ENCODE measurements around the gene PTPN18.

Gene PTPN18

GRCh38 chr2:130344578-130344977 lies 11.3 kb upstream of the PTPN18 start:
- Histone ChIP-seq H3K9me3 (ENCODE audit: control insufficient read depth, low read length) (no peaks in the 10 kb centered on the region), H3K27ac (no peak overlapping the region), H3K4me1 (peaks cover 11% of the 10 kb centered on the region), H3K4me3 (ENCODE audit: low read depth, low read length) (no peak overlapping the region), H3K4me2 (ENCODE audit: low read length) (no peak overlapping the region), H3K79me2 (peaks cover 8% of the 10 kb centered on the region), H3K9ac (no peak overlapping the region), H2AFZ (no peak overlapping the region), H3K27me3 (ENCODE audit: control insufficient read depth, insufficient read depth, low read length) (no peaks in the 10 kb centered on the region), H3K36me3 (ENCODE audit: control insufficient read depth, insufficient read depth, low read length) (no peaks in the 10 kb centered on the region)
- TF ChIP-seq, protein P1, sequence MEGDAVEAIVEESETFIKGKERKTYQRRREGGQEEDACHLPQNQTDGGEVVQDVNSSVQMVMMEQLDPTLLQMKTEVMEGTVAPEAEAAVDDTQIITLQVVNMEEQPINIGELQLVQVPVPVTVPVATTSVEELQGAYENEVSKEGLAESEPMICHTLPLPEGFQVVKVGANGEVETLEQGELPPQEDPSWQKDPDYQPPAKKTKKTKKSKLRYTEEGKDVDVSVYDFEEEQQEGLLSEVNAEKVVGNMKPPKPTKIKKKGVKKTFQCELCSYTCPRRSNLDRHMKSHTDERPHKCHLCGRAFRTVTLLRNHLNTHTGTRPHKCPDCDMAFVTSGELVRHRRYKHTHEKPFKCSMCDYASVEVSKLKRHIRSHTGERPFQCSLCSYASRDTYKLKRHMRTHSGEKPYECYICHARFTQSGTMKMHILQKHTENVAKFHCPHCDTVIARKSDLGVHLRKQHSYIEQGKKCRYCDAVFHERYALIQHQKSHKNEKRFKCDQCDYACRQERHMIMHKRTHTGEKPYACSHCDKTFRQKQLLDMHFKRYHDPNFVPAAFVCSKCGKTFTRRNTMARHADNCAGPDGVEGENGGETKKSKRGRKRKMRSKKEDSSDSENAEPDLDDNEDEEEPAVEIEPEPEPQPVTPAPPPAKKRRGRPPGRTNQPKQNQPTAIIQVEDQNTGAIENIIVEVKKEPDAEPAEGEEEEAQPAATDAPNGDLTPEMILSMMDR (IDR thresholded peaks at IDR 0.05): no peak

DNA sequence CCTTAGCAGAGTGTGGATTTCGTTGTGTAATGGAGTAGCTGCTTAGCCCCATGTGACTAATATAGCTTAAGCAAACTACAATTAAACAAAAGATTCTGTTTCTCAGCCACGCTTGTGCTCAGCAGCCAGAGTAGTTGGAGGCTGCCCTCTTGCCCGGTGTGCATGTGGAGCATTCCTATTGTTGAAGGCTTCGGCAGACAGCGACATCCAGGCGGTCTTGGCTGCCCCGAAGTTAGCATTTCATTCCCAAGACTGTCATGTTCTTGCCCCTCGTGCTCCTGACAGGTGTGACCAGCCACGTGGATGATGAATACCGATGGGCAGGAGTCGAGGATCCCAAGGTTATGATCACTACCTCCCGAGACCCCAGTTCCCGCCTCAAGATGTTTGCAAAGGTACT lies 10.8 kb upstream of the PTPN18 start:
- peaks cover 11% of the 10 kb centered on the region for H3K4me1 ChIP-seq

DNA sequence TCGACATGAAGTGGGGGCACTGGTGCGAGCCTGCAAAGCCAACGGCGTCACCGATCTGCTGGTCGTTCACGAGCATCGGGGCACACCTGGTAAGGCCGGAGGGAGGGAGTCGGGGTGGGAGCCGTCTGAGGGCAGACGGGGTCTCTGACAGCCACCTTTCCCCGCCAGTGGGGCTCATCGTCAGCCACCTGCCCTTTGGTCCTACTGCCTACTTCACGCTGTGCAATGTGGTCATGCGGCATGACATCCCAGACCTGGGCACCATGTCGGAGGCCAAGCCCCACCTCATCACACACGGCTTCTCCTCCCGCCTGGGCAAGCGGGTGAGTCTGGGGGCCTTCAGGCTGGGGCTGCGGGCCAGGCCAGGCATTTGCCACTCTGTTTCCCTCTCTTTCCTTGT lies 10.2 kb upstream of the PTPN18 start:
- H3K79me2 ChIP-seq: peaks cover 8% of the 10 kb centered on the region
- TF ChIP-seq, protein P1 (IDR thresholded peaks at IDR 0.05): no peak
- no peak overlapping the region for H3K27ac ChIP-seq
- no peaks in the 10 kb centered on the region for H3K9me3 ChIP-seq (ENCODE audit: control insufficient read depth, low read length)
- H2AFZ ChIP-seq: no peak overlapping the region
- no peaks in the 10 kb centered on the region for H3K27me3 ChIP-seq (ENCODE audit: control insufficient read depth, insufficient read depth, low read length)
- no peak overlapping the region for H3K4me2 ChIP-seq (ENCODE audit: low read length)
- peaks cover 11% of the 10 kb centered on the region for H3K4me1 ChIP-seq
- H3K9ac ChIP-seq: no peak overlapping the region
- no peaks in the 10 kb centered on the region for H3K36me3 ChIP-seq (ENCODE audit: control insufficient read depth, insufficient read depth, low read length)
- no peak overlapping the region for H3K4me3 ChIP-seq (ENCODE audit: low read depth, low read length)

More for the DNA sequence above, 10.8 kb upstream of the PTPN18 start:
- Histone ChIP-seq H3K27me3 (ENCODE audit: control insufficient read depth, insufficient read depth, low read length) (no peaks in the 10 kb centered on the region), H2AFZ (no peak overlapping the region), H3K4me2 (ENCODE audit: low read length) (no peak overlapping the region), H3K9ac (no peak overlapping the region), H3K4me3 (ENCODE audit: low read depth, low read length) (no peak overlapping the region), H3K27ac (no peak overlapping the region), H3K9me3 (ENCODE audit: control insufficient read depth, low read length) (no peaks in the 10 kb centered on the region), H3K36me3 (ENCODE audit: control insufficient read depth, insufficient read depth, low read length) (no peaks in the 10 kb centered on the region), H3K79me2 (peaks cover 8% of the 10 kb centered on the region)
- TF ChIP-seq, protein P1 (IDR thresholded peaks at IDR 0.05): no peak

DNA sequence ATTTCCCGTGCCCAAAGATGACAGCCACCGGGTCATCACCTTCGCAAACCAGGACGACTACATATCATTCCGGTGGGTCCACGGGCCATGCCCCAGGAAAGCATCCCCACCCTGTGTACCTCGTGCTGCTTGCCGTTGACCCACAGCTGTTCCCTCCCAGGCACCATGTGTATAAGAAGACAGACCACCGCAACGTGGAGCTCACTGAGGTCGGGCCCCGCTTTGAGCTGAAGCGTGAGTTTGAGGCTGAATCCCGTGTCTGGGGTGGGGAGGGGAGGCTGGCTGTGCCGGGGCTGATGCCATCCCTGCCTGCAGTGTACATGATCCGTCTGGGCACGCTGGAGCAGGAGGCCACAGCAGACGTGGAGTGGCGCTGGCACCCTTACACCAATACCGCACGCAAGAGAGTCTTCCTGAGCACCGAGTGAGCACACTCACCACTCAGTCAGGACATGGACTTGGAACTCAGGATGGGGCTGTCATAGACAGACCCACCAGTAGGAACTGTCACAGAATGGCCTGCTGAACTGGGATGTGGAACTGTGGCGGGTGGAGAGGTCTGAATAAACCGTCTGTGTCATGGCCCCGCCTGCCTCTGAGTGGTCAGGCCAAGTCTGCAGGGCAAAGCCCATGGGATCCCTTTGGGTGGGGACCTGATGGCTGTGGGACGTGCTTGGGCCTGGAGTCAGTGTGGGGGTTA lies 9.7 kb upstream of the PTPN18 start:
- Histone ChIP-seq H3K4me1 (peaks cover 8% of the 10 kb centered on the region), H2AFZ (no peak overlapping the region), H3K9me3 (ENCODE audit: control insufficient read depth, low read length) (no peaks in the 10 kb centered on the region), H3K79me2 (peaks cover 8% of the 10 kb centered on the region), H3K4me2 (ENCODE audit: low read length) (no peak overlapping the region), H3K36me3 (ENCODE audit: control insufficient read depth, insufficient read depth, low read length) (no peaks in the 10 kb centered on the region), H3K27me3 (ENCODE audit: control insufficient read depth, insufficient read depth, low read length) (no peaks in the 10 kb centered on the region), H3K27ac (no peak overlapping the region), H3K9ac (no peak overlapping the region), H3K4me3 (ENCODE audit: low read depth, low read length) (no peak overlapping the region)
- TF ChIP-seq, protein P1 (IDR thresholded peaks at IDR 0.05): no peak

GRCh38 chr2:130346741-130347066 lies 9.2 kb upstream of the PTPN18 start:
- H3K4me3 ChIP-seq (ENCODE audit: low read depth, low read length): no peak overlapping the region
- H3K27ac ChIP-seq: no peak overlapping the region
- peaks cover 6% of the 10 kb centered on the region for H3K4me1 ChIP-seq
- H3K4me2 ChIP-seq (ENCODE audit: low read length): no peak overlapping the region
- TF ChIP-seq, protein P1 (IDR thresholded peaks at IDR 0.05): no peak
- peaks cover 8% of the 10 kb centered on the region for H3K79me2 ChIP-seq
- H3K9me3 ChIP-seq (ENCODE audit: control insufficient read depth, low read length): no peaks in the 10 kb centered on the region
- H3K27me3 ChIP-seq (ENCODE audit: control insufficient read depth, insufficient read depth, low read length): no peaks in the 10 kb centered on the region
- no peak overlapping the region for H3K9ac ChIP-seq
- no peak overlapping the region for H2AFZ ChIP-seq
- no peaks in the 10 kb centered on the region for H3K36me3 ChIP-seq (ENCODE audit: control insufficient read depth, insufficient read depth, low read length)
